ENCODE data around the gene ZNF431. TPM values are rescaled to one million over a fixed set of nuclear protein-coding genes. Genes with fewer than 3 reads are reported as not detected.

Gene ZNF431
- total and polyA plus RNA-seq, 2 donors (not counting 1 experiment from before 2014, with no cell fraction given) = 19.8 to 40.7 TPM

DNA sequence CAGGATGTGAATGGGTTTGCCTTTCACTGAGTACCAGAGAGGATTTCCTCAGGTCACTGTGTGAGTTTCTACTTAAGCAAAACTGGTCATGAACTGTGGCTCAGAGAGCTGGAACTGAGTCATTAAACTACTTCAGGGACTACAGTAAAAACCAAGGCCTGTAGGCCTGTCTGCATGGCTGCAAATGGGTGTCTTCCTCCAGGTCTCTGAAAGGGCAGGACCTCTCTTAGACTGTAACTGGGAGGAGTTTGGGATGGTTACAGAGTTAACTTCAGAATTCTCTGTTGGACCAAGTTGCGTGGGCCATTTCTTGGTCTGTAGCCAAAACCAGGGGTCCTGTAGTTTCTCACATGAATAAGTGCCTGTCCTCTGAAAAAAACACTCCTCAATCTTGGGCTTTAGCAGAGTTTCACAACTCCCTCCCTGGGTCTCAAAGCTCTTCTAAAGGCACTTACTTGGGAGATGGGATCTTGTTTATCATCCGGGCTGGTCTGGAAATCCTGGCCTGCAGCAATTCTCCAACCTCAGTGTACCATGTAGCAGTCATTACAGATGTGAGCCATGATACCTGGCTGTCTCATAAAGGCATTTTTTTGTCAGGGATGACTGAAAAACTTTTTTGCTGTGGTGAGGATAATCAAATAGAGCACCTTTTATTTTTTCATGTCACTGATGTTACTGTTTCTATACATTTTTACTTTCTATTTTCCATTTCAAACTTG lies 40.2 kb upstream of the ZNF431 start:
- Histone ChIP-seq H3K4me1 (ENCODE audit: control insufficient read depth in 2 of 2, insufficient read depth in 2 of 2, low read length in 2 of 2) (no peaks in the 10 kb centered on the region), H3K27me3 (replicated peaks in 1 of 4; ENCODE audit: control extremely low read depth in 1 of 4, control insufficient read depth in 3 of 4, insufficient read depth in 4 of 4, low read length in 3 of 4) (no peaks in the 10 kb centered on the region), H3K79me2 (ENCODE audit: control insufficient read depth, insufficient read depth, low read length) (no peaks in the 10 kb centered on the region), H3K27ac (ENCODE audit: low read length in 2 of 2) (no peak overlapping the region), H4K20me1 (ENCODE audit: control insufficient read depth, insufficient read depth, low read length, poor library complexity, severe bottlenecking) (no peaks in the 10 kb centered on the region), H3K4me2 (replicated peaks; ENCODE audit: low read depth, low read length, poor library complexity, severe bottlenecking) (no peak overlapping the region), H3K36me3 (replicated peaks in 1 of 2; ENCODE audit: control extremely low read depth in 1 of 2, control insufficient read depth in 1 of 2, extremely low read depth in 1 of 2, insufficient read depth in 2 of 2, low read length in 1 of 2) (no peaks in the 10 kb centered on the region), H2AFZ (ENCODE audit: insufficient read depth, low read depth, low read length, poor library complexity, severe bottlenecking) (no peak overlapping the region), H3K9me3 (ENCODE audit: control extremely low read depth in 1 of 3, control insufficient read depth in 2 of 3, insufficient read depth in 1 of 3, low read length in 2 of 3) (peaks cover 0 to 5% (median 0%) of the 10 kb centered on the region in 3 donors), H3K4me3 (ENCODE audit: control extremely low read depth in 1 of 5, extremely low read depth in 1 of 5, insufficient read depth in 1 of 5, low read depth in 2 of 5, low read length in 4 of 5) (no peak overlapping the region), H3K9ac (ENCODE audit: low read length) (no peak overlapping the region)
- Mint-ChIP-seq H3K4me3 (no peak overlapping the region), H3K27me3 (no peaks in the 10 kb centered on the region), H3K27ac (no peak overlapping the region), H3K4me1 (no peaks in the 10 kb centered on the region), H3K9me3 (ENCODE audit: insufficient read depth) (no peaks in the 10 kb centered on the region)
- DNase-seq (no peak), ATAC-seq (ENCODE audit: low read depth) (no peak)
- POLR2A ChIA-PET = no interaction called here
- TF ChIP-seq EZH2 (IDR thresholded peaks at IDR 0.05; ENCODE audit: borderline replicate concordance, insufficient read depth, low read depth, low read length, poor library complexity, severe bottlenecking) = no peak
- TF ChIP-seq, protein P1, sequence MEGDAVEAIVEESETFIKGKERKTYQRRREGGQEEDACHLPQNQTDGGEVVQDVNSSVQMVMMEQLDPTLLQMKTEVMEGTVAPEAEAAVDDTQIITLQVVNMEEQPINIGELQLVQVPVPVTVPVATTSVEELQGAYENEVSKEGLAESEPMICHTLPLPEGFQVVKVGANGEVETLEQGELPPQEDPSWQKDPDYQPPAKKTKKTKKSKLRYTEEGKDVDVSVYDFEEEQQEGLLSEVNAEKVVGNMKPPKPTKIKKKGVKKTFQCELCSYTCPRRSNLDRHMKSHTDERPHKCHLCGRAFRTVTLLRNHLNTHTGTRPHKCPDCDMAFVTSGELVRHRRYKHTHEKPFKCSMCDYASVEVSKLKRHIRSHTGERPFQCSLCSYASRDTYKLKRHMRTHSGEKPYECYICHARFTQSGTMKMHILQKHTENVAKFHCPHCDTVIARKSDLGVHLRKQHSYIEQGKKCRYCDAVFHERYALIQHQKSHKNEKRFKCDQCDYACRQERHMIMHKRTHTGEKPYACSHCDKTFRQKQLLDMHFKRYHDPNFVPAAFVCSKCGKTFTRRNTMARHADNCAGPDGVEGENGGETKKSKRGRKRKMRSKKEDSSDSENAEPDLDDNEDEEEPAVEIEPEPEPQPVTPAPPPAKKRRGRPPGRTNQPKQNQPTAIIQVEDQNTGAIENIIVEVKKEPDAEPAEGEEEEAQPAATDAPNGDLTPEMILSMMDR (IDR thresholded peaks at IDR 0.05) = no peak
- CTCF ChIA-PET = interaction anchor here (0.6 kb wide), 1 partner anchor 127 kb away, joined by 4 read pairs; no protein-coding TSS in a partner anchor
- 100% methylated on average over 2 of the region's 2 CpGs for WGBS (ENCODE audit: insufficient coverage)
- intact Hi-C loops (cut with micrococcal nuclease) = no loop called here

DNA sequence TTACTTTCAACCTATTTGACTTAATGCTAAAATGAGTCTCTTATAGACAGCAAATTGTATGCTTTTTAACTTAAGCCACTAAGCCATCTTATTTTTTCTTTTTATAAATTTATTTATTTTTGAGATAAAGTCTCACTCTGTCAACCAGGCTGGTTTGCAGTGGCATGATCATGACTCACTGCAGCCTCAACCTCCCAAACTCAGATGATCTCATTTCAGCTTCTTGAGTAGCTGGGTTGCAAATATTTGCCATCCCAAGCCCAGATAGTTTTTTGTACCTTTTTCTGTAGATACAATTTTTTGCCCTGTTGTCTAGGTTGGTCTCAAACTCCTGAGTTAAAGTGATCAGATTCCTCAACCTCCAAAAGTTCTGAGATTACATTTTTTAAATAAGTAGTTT lies 32.7 kb upstream of the ZNF431 start:
- Histone ChIP-seq H3K9me3 (ENCODE audit: control extremely low read depth in 1 of 3, control insufficient read depth in 2 of 3, insufficient read depth in 1 of 3, low read length in 2 of 3) (peaks cover 0 to 22% (median 2%) of the 10 kb centered on the region in 3 donors), H3K27ac (ENCODE audit: low read length in 2 of 2) (no peak overlapping the region), H3K36me3 (replicated peaks in 1 of 2; ENCODE audit: control extremely low read depth in 1 of 2, control insufficient read depth in 1 of 2, extremely low read depth in 1 of 2, insufficient read depth in 2 of 2, low read length in 1 of 2) (no peaks in the 10 kb centered on the region), H2AFZ (ENCODE audit: insufficient read depth, low read depth, low read length, poor library complexity, severe bottlenecking) (no peak overlapping the region), H3K27me3 (replicated peaks in 1 of 4; ENCODE audit: control extremely low read depth in 1 of 4, control insufficient read depth in 3 of 4, insufficient read depth in 4 of 4, low read length in 3 of 4) (no peaks in the 10 kb centered on the region), H4K20me1 (ENCODE audit: control insufficient read depth, insufficient read depth, low read length, poor library complexity, severe bottlenecking) (no peaks in the 10 kb centered on the region), H3K4me2 (replicated peaks; ENCODE audit: low read depth, low read length, poor library complexity, severe bottlenecking) (no peak overlapping the region), H3K79me2 (ENCODE audit: control insufficient read depth, insufficient read depth, low read length) (peaks cover 2% of the 10 kb centered on the region), H3K4me3 (ENCODE audit: control extremely low read depth in 1 of 5, extremely low read depth in 1 of 5, insufficient read depth in 1 of 5, low read depth in 2 of 5, low read length in 4 of 5) (no peak overlapping the region), H3K9ac (ENCODE audit: low read length) (no peak overlapping the region), H3K4me1 (ENCODE audit: control insufficient read depth in 2 of 2, insufficient read depth in 2 of 2, low read length in 2 of 2) (no peaks in the 10 kb centered on the region)
- no peak for ATAC-seq (ENCODE audit: low read depth)
- intact Hi-C loops (cut with micrococcal nuclease) = no loop called here
- H3K27ac Mint-ChIP-seq = no peak overlapping the region
- TF ChIP-seq EZH2 (IDR thresholded peaks at IDR 0.05; ENCODE audit: borderline replicate concordance, insufficient read depth, low read depth, low read length, poor library complexity, severe bottlenecking) = no peak
- no peak overlapping the region for H3K4me3 Mint-ChIP-seq
- H3K27me3 Mint-ChIP-seq = no peaks in the 10 kb centered on the region
- no peaks in the 10 kb centered on the region for H3K4me1 Mint-ChIP-seq
- ChIA-PET CTCF (no interaction called here), POLR2A (no interaction called here)
- H3K9me3 Mint-ChIP-seq (ENCODE audit: insufficient read depth) = peaks cover 4% of the 10 kb centered on the region
- no peak for DNase-seq
